Loucy (cell line): ENCODE data around the gene OR8D1.

Experiments used
- H2AFZ ChIP-seq: fragments of 200-600 bp; sonication (generic); 2 replicates; pipeline ENCODE4 v1.6.0; 2016; ENCODE audit warnings: antibody characterized with exemption, mild to moderate bottlenecking, low read length, moderate library complexity
- H3F3A ChIP-seq: fragments of 200-600 bp; 2 replicates; pipeline ENCODE4 v1.6.0; 2016; ENCODE audit warnings: antibody characterized with exemption, low read depth, mild to moderate bottlenecking
- H3K27me3 ChIP-seq: fragments of 200-600 bp; sonication (generic); 2 replicates; pipeline ENCODE4 v1.6.1; 2014; ENCODE audit warnings: low read length, mild to moderate bottlenecking; ENCODE audit not compliant: insufficient read depth, poor library complexity, severe bottlenecking
- H3K36me3 ChIP-seq: fragments of 200-600 bp; sonication (generic); 2 replicates; pipeline ENCODE4 v1.6.1; 2016; ENCODE audit warnings: low read length; ENCODE audit not compliant: insufficient read depth
- H3K4me1 ChIP-seq: fragments of 200-600 bp; sonication (generic); 2 replicates; pipeline ENCODE4 v1.5.1; 2014; ENCODE audit warnings: low read length, mild to moderate bottlenecking; ENCODE audit not compliant: insufficient read depth, poor library complexity, severe bottlenecking
- H3K4me2 ChIP-seq: fragments of 200-600 bp; sonication (generic); 2 replicates; pipeline ENCODE4 v1.6.0; 2014; ENCODE audit warnings: antibody characterized with exemption, low read length, low read depth, mild to moderate bottlenecking; ENCODE audit not compliant: poor library complexity, severe bottlenecking
- H3K4me3 ChIP-seq: fragments of 200-600 bp; sonication (generic); 2 replicates; pipeline ENCODE4 v1.5.1; 2014; ENCODE audit warnings: low read length, mild to moderate bottlenecking, mixed read lengths; ENCODE audit not compliant: poor library complexity, severe bottlenecking
- H3K79me2 ChIP-seq: fragments of 200-600 bp; sonication (generic); 2 replicates; pipeline ENCODE4 v1.6.1; 2014; ENCODE audit warnings: low read length; ENCODE audit not compliant: insufficient read depth
- H3K9ac ChIP-seq: fragments of 200-600 bp; sonication (generic); 2 replicates; pipeline ENCODE4 v1.6.0; 2014; ENCODE audit warnings: mild to moderate bottlenecking, low read depth, low read length, moderate library complexity; ENCODE audit not compliant: poor library complexity, severe bottlenecking
- H3K9me2 ChIP-seq: fragments of 200-600 bp; sonication (generic); replicated peaks from 2 replicates; pipeline ENCODE4 v1.6.1; 2016; ENCODE audit warnings: low read depth, low read length, mixed read lengths
- H3K9me3 ChIP-seq: fragments of 200-600 bp; sonication (generic); 2 replicates; pipeline ENCODE4 v1.6.1; 2014; ENCODE audit warnings: mild to moderate bottlenecking, antibody characterized with exemption, low read length, low read depth; ENCODE audit not compliant: insufficient read depth
- H4K20me1 ChIP-seq: fragments of 200-600 bp; sonication (generic); 2 replicates; pipeline ENCODE4 v1.6.0; 2014; ENCODE audit warnings: antibody characterized with exemption, low read length, mild to moderate bottlenecking; ENCODE audit not compliant: insufficient read depth, poor library complexity, severe bottlenecking
- EZH2phosphoT487 ChIP-seq: fragments of 200-600 bp; IDR thresholded peaks from 2 replicates; pipeline ENCODE4 v1.6.1; 2018; ENCODE audit warnings: antibody characterized with exemption, mild to moderate bottlenecking, moderate library complexity, borderline replicate concordance
- TF ChIP-seq, protein P1 (sequence below): fragments of 200-600 bp; sonication (generic); conservative IDR thresholded peaks from 2 replicates; pipeline ENCODE4 v1.5.1; 2014; ENCODE audit warnings: mild to moderate bottlenecking, antibody characterized with exemption, low read length

The OR8D1 gene

GRCh38 chr11:124344346-124344745 lies 30.6 kb upstream of the OR8D1 start:
- no peaks in the 10 kb centered on the region for H3K36me3 ChIP-seq
- no peaks in the 10 kb centered on the region for H3F3A ChIP-seq
- no peak overlapping the region for H3K4me2 ChIP-seq
- TF ChIP-seq, protein P1, sequence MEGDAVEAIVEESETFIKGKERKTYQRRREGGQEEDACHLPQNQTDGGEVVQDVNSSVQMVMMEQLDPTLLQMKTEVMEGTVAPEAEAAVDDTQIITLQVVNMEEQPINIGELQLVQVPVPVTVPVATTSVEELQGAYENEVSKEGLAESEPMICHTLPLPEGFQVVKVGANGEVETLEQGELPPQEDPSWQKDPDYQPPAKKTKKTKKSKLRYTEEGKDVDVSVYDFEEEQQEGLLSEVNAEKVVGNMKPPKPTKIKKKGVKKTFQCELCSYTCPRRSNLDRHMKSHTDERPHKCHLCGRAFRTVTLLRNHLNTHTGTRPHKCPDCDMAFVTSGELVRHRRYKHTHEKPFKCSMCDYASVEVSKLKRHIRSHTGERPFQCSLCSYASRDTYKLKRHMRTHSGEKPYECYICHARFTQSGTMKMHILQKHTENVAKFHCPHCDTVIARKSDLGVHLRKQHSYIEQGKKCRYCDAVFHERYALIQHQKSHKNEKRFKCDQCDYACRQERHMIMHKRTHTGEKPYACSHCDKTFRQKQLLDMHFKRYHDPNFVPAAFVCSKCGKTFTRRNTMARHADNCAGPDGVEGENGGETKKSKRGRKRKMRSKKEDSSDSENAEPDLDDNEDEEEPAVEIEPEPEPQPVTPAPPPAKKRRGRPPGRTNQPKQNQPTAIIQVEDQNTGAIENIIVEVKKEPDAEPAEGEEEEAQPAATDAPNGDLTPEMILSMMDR = no peak
- no peak for TF ChIP-seq EZH2phosphoT487
- H3K9ac ChIP-seq = no peak overlapping the region
- no peaks in the 10 kb centered on the region for H3K79me2 ChIP-seq
- H3K9me2 ChIP-seq = no peaks in the 10 kb centered on the region
- H3K27me3 ChIP-seq = no peaks in the 10 kb centered on the region
- H4K20me1 ChIP-seq = no peaks in the 10 kb centered on the region
- no peak overlapping the region for H3K4me3 ChIP-seq
- no peaks in the 10 kb centered on the region for H3K4me1 ChIP-seq
- 0 out of 2 replicates have a peak, but pooled peaks cover under 1% of the 10 kb centered on the region for H3K9me3 ChIP-seq
- H2AFZ ChIP-seq = no peak overlapping the region

- Histone ChIP-seq H3K9me2 (no peaks in the 10 kb centered on the region), H3K9ac (no peak overlapping the region)
Observed at GRCh38 chr11:124340142-124340447, 26.3 kb upstream of the OR8D1 start.

DNA sequence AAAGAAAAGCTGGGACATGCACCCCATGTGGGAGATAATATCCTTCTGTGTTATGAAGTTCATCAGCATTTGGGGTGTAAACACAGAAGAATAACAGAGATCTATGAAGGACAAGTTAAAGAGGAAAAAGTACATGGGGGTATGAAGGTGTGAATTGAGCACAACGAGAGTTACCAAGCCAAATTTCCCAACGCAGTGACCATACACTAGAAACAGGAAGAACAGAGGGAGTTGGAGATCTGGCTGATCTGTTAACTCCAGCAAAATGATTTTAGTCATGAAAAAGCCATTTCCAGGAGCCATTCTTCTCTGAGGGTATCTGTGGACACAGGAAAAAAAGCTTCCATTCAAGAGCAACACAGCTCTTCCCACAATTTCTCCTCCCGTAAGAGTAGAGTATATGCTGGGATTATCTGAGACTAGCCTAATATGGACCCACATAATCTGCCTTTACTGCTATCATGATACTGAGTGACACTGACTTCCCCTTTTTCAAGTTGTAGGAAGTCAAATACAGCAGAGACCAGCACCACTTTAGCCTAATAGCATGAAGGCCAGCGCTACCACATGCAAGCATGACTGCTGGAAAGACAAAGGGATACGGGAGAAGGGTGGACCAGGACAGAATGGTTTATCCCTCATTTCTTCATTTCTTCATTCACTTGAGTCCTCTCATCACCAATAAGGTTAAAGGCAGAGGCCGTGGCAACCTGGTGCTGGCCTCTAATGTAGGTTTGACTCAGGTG lies 25.8 kb upstream of the OR8D1 start:
- Histone ChIP-seq H4K20me1 (no peaks in the 10 kb centered on the region), H3K4me1 (no peaks in the 10 kb centered on the region), H3F3A (no peaks in the 10 kb centered on the region), H3K9me2 (no peaks in the 10 kb centered on the region), H3K4me2 (no peak overlapping the region), H3K4me3 (no peak overlapping the region), H3K9ac (no peak overlapping the region), H2AFZ (no peak overlapping the region), H3K79me2 (no peaks in the 10 kb centered on the region), H3K9me3 (no peaks in the 10 kb centered on the region), H3K27me3 (no peaks in the 10 kb centered on the region), H3K36me3 (no peaks in the 10 kb centered on the region)
- TF ChIP-seq, protein P1 = no peak
- no peak for TF ChIP-seq EZH2phosphoT487

More at GRCh38 chr11:124340142-124340447, 26.3 kb upstream of the OR8D1 start:
- Histone ChIP-seq H3F3A (no peaks in the 10 kb centered on the region), H3K4me2 (no peak overlapping the region), H2AFZ (no peak overlapping the region), H3K4me1 (no peaks in the 10 kb centered on the region), H3K9me3 (no peaks in the 10 kb centered on the region), H3K79me2 (no peaks in the 10 kb centered on the region), H3K27me3 (no peaks in the 10 kb centered on the region), H3K36me3 (no peaks in the 10 kb centered on the region), H4K20me1 (no peaks in the 10 kb centered on the region), H3K4me3 (no peak overlapping the region)
- TF ChIP-seq, protein P1 = no peak
- TF ChIP-seq EZH2phosphoT487 = no peak
